Heart right ventricle (tissue), 16 donors: ENCODE measurements around the gene ARPIN. TPM values are rescaled to one million over a fixed set of nuclear protein-coding genes. Genes with fewer than 3 reads are reported as not detected.
A peak's percentile ranks its signal among the peaks of the same experiment; 100 is the strongest.

Experiments used
- ATAC-seq, 8 donors: fragments of 200-7000 bp; cut with Tn5 transposase; one replicate each; pipeline ENCODE4 v1.9.1; 2020; ENCODE audit warnings: mild to moderate bottlenecking in 8 of 8, moderate library complexity in 8 of 8, moderate number of reproducible peaks in 1 of 8
- DNase-seq, 2 donors: peaks; one replicate each; pipeline ENCODE4 v3.0.0-alpha.2; 2020
- H3K27ac ChIP-seq, 10 donors: fragments of 200-600 bp; sonication (generic) in 2 of 10; one replicate each; pipeline versions ENCODE4 v1.5.0 to v1.8.0; 2020 to 2022; ENCODE audit warnings: mild to moderate bottlenecking in 3 of 10
- H3K27me3 ChIP-seq, 7 donors: fragments of 200-600 bp; one replicate each; pipeline ENCODE4 v1.8.0; 2021 to 2022; ENCODE audit warnings: mild to moderate bottlenecking in 2 of 7
- H3K36me3 ChIP-seq, 9 donors: fragments of 200-600 bp; sonication (generic) in 1 of 9; one replicate each; pipeline versions ENCODE4 v1.5.0 to v1.8.0; 2020 to 2022; ENCODE audit warnings: mild to moderate bottlenecking in 2 of 9
- H3K4me1 ChIP-seq, 9 donors: fragments of 200-600 bp; sonication (generic) in 1 of 9; one replicate each; pipeline versions ENCODE4 v1.5.0 to v1.8.0; 2020 to 2022; ENCODE audit warnings: mild to moderate bottlenecking in 4 of 9
- H3K4me3 ChIP-seq, 10 donors: fragments of 200-600 bp; sonication (generic) in 2 of 10; one replicate each; pipeline versions ENCODE4 v1.5.0 to v1.8.0; 2020 to 2022; ENCODE audit warnings: mild to moderate bottlenecking in 7 of 10, moderate library complexity in 2 of 10
- H3K9me3 ChIP-seq, 11 donors: fragments of 200-600 bp in 10 of 11; sonication (generic) in 2 of 11; one replicate each; pipeline versions ENCODE4 v1.5.0 to v1.8.0; 2013 to 2022; ENCODE audit warnings: mild to moderate bottlenecking in 2 of 11, control low read depth in 1 of 11, moderate library complexity in 1 of 11
- WGBS, 2 donors: extraction: QIAGEN DNeasy Blood & Tissue Kit; methylation state at CpG; one replicate each; pipeline ENCODE4 v1.1.7; 2013; ENCODE audit warnings: inconsistent platforms in 1 of 2; 5-methylcytosine and 5-hydroxymethylcytosine counted together
- intact Hi-C, 10 donors: fragments of 100-400 bp; cut with DNase I; formaldehyde crosslinking; loops; one replicate each; pipeline versions ENCODE4 v1.11.1 to v1.14.2; 2022
- polyA plus RNA-seq, 2 donors: library from polyadenylated mRNA; stranded (reverse); fragments of 200-250 nt; gene quantifications; one replicate each; pipeline ENCODE4 v1.2.3, GENCODE V29; 2013
- total RNA-seq, 10 donors: library from RNA; stranded (reverse); fragmentation: NEBNext Ultra II Directional in 3 of 10; extraction: Animal tissue kit (Norgen Biotek cat#: 25700) in 3 of 10; gene quantifications; one replicate each; pipeline versions ENCODE4 v1.2.1 to v1.2.4, GENCODE V29; 2021 to 2023
- TF ChIP-seq, protein P1 (sequence below), 9 donors: fragments of 200-600 bp; sonication (generic) in 2 of 9; IDR thresholded peaks; one replicate each; pipeline versions ENCODE4 v1.5.0 to v1.8.0; 2021 to 2022; ENCODE audit warnings: antibody characterized with exemption in 9 of 9, mild to moderate bottlenecking in 5 of 9, moderate library complexity in 1 of 9
- donor health status: Arrhythmogenic right ventricular cardiomyopathy.
- donor health status: ischemic (EF 13 %, LVEDD 7.1; RV severe dilation, severe dysfunction).
- donor health status: healthy with polysubstance abuse.
- donor health status: DM: no; HTN: yes; CAD: no.
- donor health status: DM: no; HTN: no; CAD: no.
- donor health status: ischemic (EF 25% LVEDD 6.9; RV normal size, moderate dysfunction).
- donor health status: ischemic (EF 25% LVEDD 5.7; RV mildly dilated, moderate dysfunction).
- donor health status: healthy.
- donor health status: DM: yes; HTN: yes; CAD: no.
- donor health status: Ischemic cardiomyopathy.
- donor health status: ischemic (EF 35%, LVEDD 5.7; RV mildly dilated, moderate dysfunction).
- donor health status: nonischemic (EF 11% LVEDD 7.7; RV severe dilation, severe dysfunction).
- donor health status: DM: yes; HTN: yes; CAD: no.
- donor health status: PGD.
- donor health status: ischemic (EF 29% LVEDD 5.4; RV normal size, mild dysfunction).
- donor health status: nonischemic (EF 23%, LVEDD 6.1; RV moderate dilation, normal function).

ARPIN gene
- total and polyA plus RNA-seq, 12 donors, result 4.6 to 12.8 (median 11.0) TPM

DNA sequence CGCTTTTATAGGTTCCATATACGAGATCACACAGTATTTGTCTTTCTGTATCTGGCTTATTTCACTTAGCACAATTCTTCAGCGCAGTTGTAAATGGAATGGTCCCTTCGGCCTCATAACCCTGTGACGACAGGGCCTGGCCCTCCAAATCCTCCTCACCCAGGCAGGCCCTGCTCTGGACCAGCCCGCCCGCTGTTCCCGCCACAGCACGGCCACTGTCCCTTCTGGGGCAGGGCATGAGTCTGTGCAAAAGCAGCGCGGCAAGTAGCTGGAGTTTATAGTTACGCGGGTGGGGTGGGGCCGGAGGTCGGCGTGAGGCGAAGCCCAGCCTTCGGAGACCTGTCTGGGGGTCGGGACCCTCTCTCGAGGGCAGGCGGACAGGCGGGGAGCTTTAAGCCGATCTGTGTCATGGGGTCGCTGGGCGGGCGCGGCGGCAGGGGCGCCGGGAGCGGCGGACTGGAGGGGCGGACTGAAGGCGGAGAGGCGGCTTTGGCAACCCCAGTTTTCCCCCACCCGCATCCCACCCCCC, 543 bp downstream of the ARPIN start:
- Histone ChIP-seq H3K4me1 (peaks cover 5 to 24% (median 16%) of the 10 kb centered on the region in 9 donors), H3K9me3 (no peaks in the 10 kb centered on the region), H3K4me3 (peak overlapping the region; percentile 53 to 95 (median 81)), H3K27ac (peak overlapping the region in 9 of 10 donors; percentile 76 to 89 (median 81)), H3K27me3 (peaks cover 0 to 9% (median 0%) of the 10 kb centered on the region in 7 donors), H3K36me3 (peaks cover 0 to 36% (median 5%) of the 10 kb centered on the region in 9 donors)
- intact Hi-C loops, result loop anchor here in 4 of 10 donors (5.0 to 10.0 kb wide), 3 partner anchors 55 to 160 kb away; partner anchors contain the start of gene ZNF710 (in 1 of the 4)
- TF ChIP-seq, protein P1, sequence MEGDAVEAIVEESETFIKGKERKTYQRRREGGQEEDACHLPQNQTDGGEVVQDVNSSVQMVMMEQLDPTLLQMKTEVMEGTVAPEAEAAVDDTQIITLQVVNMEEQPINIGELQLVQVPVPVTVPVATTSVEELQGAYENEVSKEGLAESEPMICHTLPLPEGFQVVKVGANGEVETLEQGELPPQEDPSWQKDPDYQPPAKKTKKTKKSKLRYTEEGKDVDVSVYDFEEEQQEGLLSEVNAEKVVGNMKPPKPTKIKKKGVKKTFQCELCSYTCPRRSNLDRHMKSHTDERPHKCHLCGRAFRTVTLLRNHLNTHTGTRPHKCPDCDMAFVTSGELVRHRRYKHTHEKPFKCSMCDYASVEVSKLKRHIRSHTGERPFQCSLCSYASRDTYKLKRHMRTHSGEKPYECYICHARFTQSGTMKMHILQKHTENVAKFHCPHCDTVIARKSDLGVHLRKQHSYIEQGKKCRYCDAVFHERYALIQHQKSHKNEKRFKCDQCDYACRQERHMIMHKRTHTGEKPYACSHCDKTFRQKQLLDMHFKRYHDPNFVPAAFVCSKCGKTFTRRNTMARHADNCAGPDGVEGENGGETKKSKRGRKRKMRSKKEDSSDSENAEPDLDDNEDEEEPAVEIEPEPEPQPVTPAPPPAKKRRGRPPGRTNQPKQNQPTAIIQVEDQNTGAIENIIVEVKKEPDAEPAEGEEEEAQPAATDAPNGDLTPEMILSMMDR (IDR thresholded peaks at IDR 0.05), result no peak
- ATAC-seq (peak; percentile 80 to 90 (median 84)), DNase-seq (peak; percentile 23 to 37)
- 2 to 3% methylated on average over 36 of the region's 36 CpGs for WGBS, 2 donors

- Histone ChIP-seq H3K4me3 (peak overlapping the region in 1 of 10 donors; percentile 88), H3K27ac (peak overlapping the region in 1 of 10 donors; percentile 89)
- ATAC-seq, result peak in 4 of 8 donors; percentile 37 to 52 (median 38)
These were observed 1.7 kb downstream of the ARPIN start for GRCh38 chr15:89910891-89911626.

DNA sequence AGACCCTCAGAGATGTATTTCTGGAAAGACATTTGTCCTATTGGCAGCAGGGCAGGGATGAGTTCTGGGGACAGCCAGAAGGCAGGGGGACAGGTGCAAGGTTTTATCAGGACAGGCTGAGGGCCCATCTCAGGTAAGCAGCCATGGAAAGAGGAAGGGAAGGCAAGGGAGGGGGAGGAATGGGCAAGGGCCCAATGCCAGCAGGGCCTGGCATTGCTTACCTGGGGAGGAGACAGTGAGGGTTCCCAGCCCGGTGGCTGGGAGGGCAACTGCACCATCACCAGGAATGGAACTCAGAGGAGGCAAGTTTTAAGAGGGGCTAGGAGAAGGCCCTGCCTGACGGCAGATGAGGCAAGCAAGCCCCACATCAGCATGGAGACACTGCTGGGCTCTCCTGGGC, 3.1 kb downstream of the ARPIN start:
- Histone ChIP-seq H3K36me3 (peaks cover 0 to 60% (median 5%) of the 10 kb centered on the region in 9 donors), H3K4me1 (peaks cover 5 to 24% (median 16%) of the 10 kb centered on the region in 9 donors), H3K27me3 (peaks cover 0 to 9% (median 0%) of the 10 kb centered on the region in 7 donors), H3K27ac (no peak overlapping the region), H3K9me3 (no peaks in the 10 kb centered on the region), H3K4me3 (no peak overlapping the region)
- intact Hi-C loops, result loop anchor here in 5 of 10 donors (5.0 to 10.0 kb wide), 4 partner anchors 58 to 165 kb away; partner anchors contain the start of gene ZNF710 (in 1 of the 5)
- TF ChIP-seq, protein P1 (IDR thresholded peaks at IDR 0.05), result no peak
- DNase-seq (no peak), ATAC-seq (no peak)
- 45 to 76% methylated on average over 1 to 2 of the region's 2 CpGs for WGBS, 2 donors

More at GRCh38 chr15:89910891-89911626, 1.7 kb downstream of the ARPIN start:
- Histone ChIP-seq H3K36me3 (peaks cover 0 to 47% (median 5%) of the 10 kb centered on the region in 9 donors), H3K9me3 (no peaks in the 10 kb centered on the region), H3K4me1 (peaks cover 5 to 24% (median 16%) of the 10 kb centered on the region in 9 donors), H3K27me3 (peaks cover 0 to 9% (median 0%) of the 10 kb centered on the region in 7 donors)
- intact Hi-C loops, result loop anchor here in 4 of 10 donors (5.0 to 10.0 kb wide), 3 partner anchors 56 to 161 kb away; partner anchors contain the start of gene ZNF710 (in 1 of the 4)
- TF ChIP-seq, protein P1 (IDR thresholded peaks at IDR 0.05), result no peak
- 80 to 86% methylated on average over 6 of the region's 6 CpGs for WGBS, 2 donors
- DNase-seq, result no peak

DNA sequence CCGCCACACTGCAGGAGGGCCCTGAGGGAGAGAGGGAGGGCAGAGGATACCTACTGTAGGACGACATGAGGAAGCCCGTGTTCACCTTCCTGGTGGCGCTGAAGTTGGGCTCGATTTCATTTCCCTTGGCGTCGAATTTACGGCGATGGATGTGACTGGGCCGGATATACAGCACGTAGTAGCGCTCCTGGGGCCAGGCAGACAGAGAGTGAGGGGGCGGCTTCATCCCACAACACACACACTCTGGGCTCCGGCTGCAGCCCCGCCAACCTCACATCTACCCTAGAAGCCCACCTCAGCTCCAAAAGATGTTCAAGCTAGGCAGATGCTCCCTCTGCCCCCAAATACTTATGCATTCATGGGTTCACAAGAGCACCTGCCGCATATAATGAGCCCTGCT, 4.5 kb downstream of the ARPIN start:
- Histone ChIP-seq H3K36me3 (peaks cover 0 to 74% (median 15%) of the 10 kb centered on the region in 9 donors), H3K4me3 (no peak overlapping the region), H3K27ac (no peak overlapping the region), H3K9me3 (no peaks in the 10 kb centered on the region), H3K4me1 (peaks cover 5 to 21% (median 13%) of the 10 kb centered on the region in 9 donors), H3K27me3 (peaks cover 0 to 6% (median 0%) of the 10 kb centered on the region in 7 donors)
- WGBS, 2 donors, result 90 to 93% methylated on average over 16 of the region's 16 CpGs
- intact Hi-C loops, result loop anchor here in 1 of 10 donors (10.0 kb wide), 1 partner anchor 167 kb away; no protein-coding TSS in a partner anchor
- DNase-seq (no peak), ATAC-seq (no peak)
- TF ChIP-seq, protein P1 (IDR thresholded peaks at IDR 0.05), result no peak
